ENCODE data around the gene TPCN1.

TPCN1 gene

GRCh38 chr12:113346353-113346752, 125.1 kb downstream of the TPCN1 start:
- no peaks in the 10 kb centered on the region for H3K4me1 ChIP-seq (ENCODE audit: control insufficient read depth, insufficient read depth, low read length)
- ChIA-PET POLR2A (no interaction called here), CTCF (interaction anchor here (0.6 to 1.2 kb wide), 3 partner anchors 79 to 123 kb away, joined by 3 read pairs; no protein-coding TSS in a partner anchor)
- H3K4me3 ChIP-seq (ENCODE audit: low read depth, low read length), result no peak overlapping the region
- TF ChIP-seq ZFP37 (tag by site-specific recombination; IDR thresholded peaks at IDR 0.05) (no peak), ZBTB17 (tag by site-specific recombination; IDR thresholded peaks at IDR 0.05) (no peak), PATZ1 (tag by site-specific recombination; IDR thresholded peaks at IDR 0.05) (no peak), ZNF514 (tag by site-specific recombination; IDR thresholded peaks at IDR 0.05) (no peak), KLF9 (tag by site-specific recombination; IDR thresholded peaks at IDR 0.05; ENCODE audit: low read depth) (no peak)
- H3K36me3 ChIP-seq (ENCODE audit: control insufficient read depth in 2 of 2, insufficient read depth in 1 of 2, low read length in 2 of 2), result no peaks in the 10 kb centered on the region
- no peak overlapping the region for H3K27ac ChIP-seq (ENCODE audit: extremely low read depth, low read depth, low read length)
- no peaks in the 10 kb centered on the region for H3K9me3 ChIP-seq (ENCODE audit: control insufficient read depth, insufficient read depth, low read depth, low read length)

DNA sequence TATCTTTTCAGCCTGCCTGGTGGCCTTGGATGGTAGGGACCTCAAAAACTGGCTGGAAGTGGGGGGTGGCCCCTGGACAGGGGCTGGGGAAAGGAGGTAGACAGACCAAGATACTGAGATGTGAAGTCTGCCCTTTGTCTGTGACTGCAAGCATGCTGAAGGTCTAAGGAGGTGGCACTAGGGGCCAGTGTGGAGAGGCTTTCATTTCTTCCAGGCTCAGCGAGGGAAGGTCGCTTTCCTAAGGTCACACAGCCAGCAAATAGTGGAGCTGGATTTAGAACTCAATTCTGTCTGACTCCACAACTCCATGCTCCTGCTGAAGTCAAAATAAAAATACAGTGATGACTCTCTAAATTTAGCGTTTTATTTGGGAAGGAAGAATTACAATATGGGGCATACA, 125.8 kb downstream of the TPCN1 start:
- H3K9me3 ChIP-seq (ENCODE audit: control insufficient read depth, insufficient read depth, low read depth, low read length), result no peaks in the 10 kb centered on the region
- no peak overlapping the region for H3K27ac ChIP-seq (ENCODE audit: extremely low read depth, low read depth, low read length)
- H3K4me3 ChIP-seq (ENCODE audit: low read depth, low read length), result no peak overlapping the region
- POLR2A ChIA-PET, result no interaction called here
- H3K36me3 ChIP-seq (ENCODE audit: control insufficient read depth in 2 of 2, insufficient read depth in 1 of 2, low read length in 2 of 2), result no peaks in the 10 kb centered on the region
- TF ChIP-seq ZFP3 (tag by site-specific recombination; IDR thresholded peaks at IDR 0.05; ENCODE audit: low read depth) (no peak), ZNF837 (tag by site-specific recombination; IDR thresholded peaks at IDR 0.05) (no peak), ZNF670 (tag by site-specific recombination; IDR thresholded peaks at IDR 0.05; ENCODE audit: low read depth) (no peak), BCL6B (tag by site-specific recombination; IDR thresholded peaks at IDR 0.05) (no peak), GFI1B (tag by site-specific recombination; IDR thresholded peaks at IDR 0.05) (no peak), ZNF16 (tag by site-specific recombination; IDR thresholded peaks at IDR 0.05; ENCODE audit: low read depth) (no peak), ZNF221 (tag by site-specific recombination; IDR thresholded peaks at IDR 0.05; ENCODE audit: borderline replicate concordance) (no peak), INSM2 (tag by site-specific recombination; IDR thresholded peaks at IDR 0.05) (no peak), ZBTB48 (tag by site-specific recombination; IDR thresholded peaks at IDR 0.05) (no peak), KLF10 (tag by site-specific recombination; IDR thresholded peaks at IDR 0.05) (no peak), ZNF658 (tag by site-specific recombination; IDR thresholded peaks at IDR 0.05) (no peak), ZNF426 (tag by site-specific recombination; IDR thresholded peaks at IDR 0.05) (no peak), ZNF664 (tag by site-specific recombination; IDR thresholded peaks at IDR 0.05) (no peak), ZNF785 (tag by site-specific recombination; IDR thresholded peaks at IDR 0.05) (no peak), ZNF530 (tag by site-specific recombination; IDR thresholded peaks at IDR 0.05; ENCODE audit: low read depth) (no peak), WT1 (tag by site-specific recombination; IDR thresholded peaks at IDR 0.05) (no peak), ZBTB8A (tag by site-specific recombination; IDR thresholded peaks at IDR 0.05) (no peak), ZNF707 (tag by site-specific recombination; IDR thresholded peaks at IDR 0.05) (no peak), ZNF416 (tag by site-specific recombination; IDR thresholded peaks at IDR 0.05) (no peak)
- TF ChIP-seq, protein P1, sequence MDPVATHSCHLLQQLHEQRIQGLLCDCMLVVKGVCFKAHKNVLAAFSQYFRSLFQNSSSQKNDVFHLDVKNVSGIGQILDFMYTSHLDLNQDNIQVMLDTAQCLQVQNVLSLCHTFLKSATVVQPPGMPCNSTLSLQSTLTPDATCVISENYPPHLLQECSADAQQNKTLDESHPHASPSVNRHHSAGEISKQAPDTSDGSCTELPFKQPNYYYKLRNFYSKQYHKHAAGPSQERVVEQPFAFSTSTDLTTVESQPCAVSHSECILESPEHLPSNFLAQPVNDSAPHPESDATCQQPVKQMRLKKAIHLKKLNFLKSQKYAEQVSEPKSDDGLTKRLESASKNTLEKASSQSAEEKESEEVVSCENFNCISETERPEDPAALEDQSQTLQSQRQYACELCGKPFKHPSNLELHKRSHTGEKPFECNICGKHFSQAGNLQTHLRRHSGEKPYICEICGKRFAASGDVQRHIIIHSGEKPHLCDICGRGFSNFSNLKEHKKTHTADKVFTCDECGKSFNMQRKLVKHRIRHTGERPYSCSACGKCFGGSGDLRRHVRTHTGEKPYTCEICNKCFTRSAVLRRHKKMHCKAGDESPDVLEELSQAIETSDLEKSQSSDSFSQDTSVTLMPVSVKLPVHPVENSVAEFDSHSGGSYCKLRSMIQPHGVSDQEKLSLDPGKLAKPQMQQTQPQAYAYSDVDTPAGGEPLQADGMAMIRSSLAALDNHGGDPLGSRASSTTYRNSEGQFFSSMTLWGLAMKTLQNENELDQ (tag by site-specific recombination; IDR thresholded peaks at IDR 0.05; ENCODE audit: low read depth), result no peak
- no peaks in the 10 kb centered on the region for H3K4me1 ChIP-seq (ENCODE audit: control insufficient read depth, insufficient read depth, low read length)
- CTCF ChIA-PET, result interaction anchor here (1.0 to 1.2 kb wide), 2 partner anchors 10 to 79 kb away, joined by 3 read pairs; no protein-coding TSS in a partner anchor

All from HEK293 (cell line).